ENCODE results near the gene ODF4.

DNA sequence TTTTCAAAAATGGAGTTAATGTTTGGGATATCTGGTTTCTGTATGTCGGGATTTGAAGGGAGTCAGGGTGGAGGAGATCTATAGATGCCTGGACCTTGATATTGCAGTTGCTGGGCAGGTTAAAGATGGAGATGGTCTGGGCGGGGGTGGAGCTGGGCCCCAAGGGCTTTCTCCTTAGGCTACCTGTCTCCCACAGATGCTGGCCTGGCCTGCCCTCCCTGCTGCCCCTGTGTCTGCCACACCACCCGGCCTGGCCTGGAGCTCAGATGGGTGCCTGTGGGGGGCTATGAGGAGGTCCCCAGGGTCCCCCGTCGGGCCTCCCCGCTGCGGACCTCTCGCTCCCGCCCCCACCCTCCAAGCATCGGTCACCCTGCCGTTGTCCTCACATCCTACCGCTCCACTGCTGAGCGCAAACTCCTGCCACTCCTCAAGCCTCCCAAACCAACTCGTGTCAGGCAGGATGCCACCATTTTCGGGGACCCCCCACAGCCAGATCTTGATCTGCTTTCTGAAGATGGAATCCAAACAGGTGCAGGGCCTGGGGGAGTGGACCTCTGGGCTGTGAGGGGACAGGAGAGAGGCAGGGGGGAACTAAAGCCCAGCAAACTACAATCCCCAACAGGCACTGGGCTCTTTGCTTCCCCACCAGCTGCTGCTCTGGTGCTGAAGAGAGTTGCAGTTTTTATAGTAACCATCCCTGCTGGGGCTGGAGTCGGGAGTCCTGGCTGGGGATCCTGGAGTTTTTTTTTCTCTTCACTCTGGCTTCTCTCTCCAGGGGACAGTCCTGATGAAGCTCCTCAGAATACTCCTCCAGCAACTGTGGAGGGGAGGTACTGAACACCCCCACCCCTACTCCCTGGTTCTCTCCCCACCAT is 26.7 kb upstream of the ODF4 start:
- TF ChIP-seq POLR2A (IDR thresholded peaks at IDR 0.05), result no peak
- TF ChIP-seq, protein P1, sequence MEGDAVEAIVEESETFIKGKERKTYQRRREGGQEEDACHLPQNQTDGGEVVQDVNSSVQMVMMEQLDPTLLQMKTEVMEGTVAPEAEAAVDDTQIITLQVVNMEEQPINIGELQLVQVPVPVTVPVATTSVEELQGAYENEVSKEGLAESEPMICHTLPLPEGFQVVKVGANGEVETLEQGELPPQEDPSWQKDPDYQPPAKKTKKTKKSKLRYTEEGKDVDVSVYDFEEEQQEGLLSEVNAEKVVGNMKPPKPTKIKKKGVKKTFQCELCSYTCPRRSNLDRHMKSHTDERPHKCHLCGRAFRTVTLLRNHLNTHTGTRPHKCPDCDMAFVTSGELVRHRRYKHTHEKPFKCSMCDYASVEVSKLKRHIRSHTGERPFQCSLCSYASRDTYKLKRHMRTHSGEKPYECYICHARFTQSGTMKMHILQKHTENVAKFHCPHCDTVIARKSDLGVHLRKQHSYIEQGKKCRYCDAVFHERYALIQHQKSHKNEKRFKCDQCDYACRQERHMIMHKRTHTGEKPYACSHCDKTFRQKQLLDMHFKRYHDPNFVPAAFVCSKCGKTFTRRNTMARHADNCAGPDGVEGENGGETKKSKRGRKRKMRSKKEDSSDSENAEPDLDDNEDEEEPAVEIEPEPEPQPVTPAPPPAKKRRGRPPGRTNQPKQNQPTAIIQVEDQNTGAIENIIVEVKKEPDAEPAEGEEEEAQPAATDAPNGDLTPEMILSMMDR (IDR thresholded peaks at IDR 0.05), result no peak
